Lower lobe of right lung (tissue), 2 donors: Measurements from ENCODE around the gene NUDC. TPM values are rescaled to one million over a fixed set of nuclear protein-coding genes. Genes with fewer than 3 reads are reported as not detected.
A peak's percentile ranks its signal among the peaks of the same experiment; 100 is the strongest.

Experiments used
- ATAC-seq, 2 donors: fragments of 200-7000 bp; cut with Tn5 transposase; one replicate each; pipeline ENCODE4 v1.9.1; 2020 to 2022; ENCODE audit warnings: mild to moderate bottlenecking in 2 of 2, moderate library complexity in 2 of 2
- DNase-seq: peaks from one replicate; pipeline ENCODE4 v3.0.0-alpha.2; 2020
- H3K27ac ChIP-seq: fragments of 200-600 bp; one replicate; pipeline ENCODE4 v1.8.0; 2022
- H3K27me3 ChIP-seq: fragments of 200-600 bp; one replicate; pipeline ENCODE4 v1.8.0; 2022; ENCODE audit warnings: low read depth
- H3K36me3 ChIP-seq: fragments of 200-600 bp; one replicate; pipeline ENCODE4 v1.8.0; 2022; ENCODE audit warnings: mild to moderate bottlenecking
- H3K4me1 ChIP-seq: fragments of 200-600 bp; one replicate; pipeline ENCODE4 v1.8.0; 2022
- H3K4me3 ChIP-seq: fragments of 200-600 bp; one replicate; pipeline ENCODE4 v1.8.0; 2022; ENCODE audit warnings: mild to moderate bottlenecking
- H3K9me3 ChIP-seq: fragments of 200-600 bp; one replicate; pipeline ENCODE4 v1.8.0; 2022
- CTCF ChIP-seq: fragments of 200-600 bp; IDR thresholded peaks from one replicate; pipeline ENCODE4 v1.8.0; 2022; ENCODE audit warnings: antibody characterized with exemption, mild to moderate bottlenecking
- intact Hi-C: fragments of 100-400 bp; cut with DNase I; formaldehyde crosslinking; loops from one replicate; pipeline ENCODE4 v1.11.0; 2022
- total RNA-seq: library from RNA; stranded (reverse); fragmentation: NEBNext Ultra II Directional; extraction: Animal tissue kit (Norgen Biotek cat#: 25700); gene quantifications from one replicate; pipeline ENCODE4 v1.2.1, GENCODE V29; 2021
- donor health status: DM: no; HTN: yes; CAD: no; lungs with severe emphysema.

NUDC gene
- total RNA-seq, 1 donor from 2014 or later, result 56.7 TPM

GRCh38 chr1:26923711-26924110, 2.2 kb downstream of the NUDC start:
- no peak for TF ChIP-seq CTCF
- H3K27ac ChIP-seq, result no peak overlapping the region
- ATAC-seq, result no peak
- DNase-seq, result no peak
- H3K9me3 ChIP-seq, result no peaks in the 10 kb centered on the region
- no peaks in the 10 kb centered on the region for H3K27me3 ChIP-seq
- H3K36me3 ChIP-seq, result peaks cover 48% of the 10 kb centered on the region
- intact Hi-C loops, result no loop called here
- peaks cover 23% of the 10 kb centered on the region for H3K4me1 ChIP-seq
- H3K4me3 ChIP-seq, result no peak overlapping the region

GRCh38 chr1:26932531-26932930, 11.0 kb downstream of the NUDC start:
- peak; percentile 43 to 68 for ATAC-seq
- intact Hi-C loops, result no loop called here
- no peak overlapping the region for H3K4me3 ChIP-seq
- peaks cover 5% of the 10 kb centered on the region for H3K4me1 ChIP-seq
- H3K9me3 ChIP-seq, result no peaks in the 10 kb centered on the region
- H3K27me3 ChIP-seq, result no peaks in the 10 kb centered on the region
- peaks cover 76% of the 10 kb centered on the region for H3K36me3 ChIP-seq
- no peak for TF ChIP-seq CTCF
- DNase-seq, result no peak
- H3K27ac ChIP-seq, result no peak overlapping the region

GRCh38 chr1:26936823-26937222, 15.3 kb downstream of the NUDC start:
- peaks cover 59% of the 10 kb centered on the region for H3K36me3 ChIP-seq
- ATAC-seq (no peak), DNase-seq (no peak)
- no peak for TF ChIP-seq CTCF
- H3K9me3 ChIP-seq, result no peaks in the 10 kb centered on the region
- no peaks in the 10 kb centered on the region for H3K27me3 ChIP-seq
- H3K4me1 ChIP-seq, result peaks cover 5% of the 10 kb centered on the region
- intact Hi-C loops, result no loop called here
- H3K4me3 ChIP-seq, result no peak overlapping the region
- H3K27ac ChIP-seq, result no peak overlapping the region

- H3K4me1 ChIP-seq, result no peaks in the 10 kb centered on the region
- H3K36me3 ChIP-seq, result peaks cover 63% of the 10 kb centered on the region
- H3K9me3 ChIP-seq, result no peaks in the 10 kb centered on the region
- DNase-seq (no peak), ATAC-seq (peak; percentile 13 to 20)
- TF ChIP-seq CTCF, result no peak
- H3K27ac ChIP-seq, result no peak overlapping the region
- H3K27me3 ChIP-seq, result no peaks in the 10 kb centered on the region
- intact Hi-C loops, result no loop called here
- no peak overlapping the region for H3K4me3 ChIP-seq
These were observed 16.6 kb downstream of the NUDC start for GRCh38 chr1:26938004-26938658.

- H3K36me3 ChIP-seq, result peaks cover 63% of the 10 kb centered on the region
- no peak overlapping the region for H3K27ac ChIP-seq
- H3K9me3 ChIP-seq, result no peaks in the 10 kb centered on the region
- no peak for DNase-seq
- H3K27me3 ChIP-seq, result no peaks in the 10 kb centered on the region
- no peak for TF ChIP-seq CTCF
- H3K4me1 ChIP-seq, result no peaks in the 10 kb centered on the region
- H3K4me3 ChIP-seq, result no peak overlapping the region
- no peak for ATAC-seq
- intact Hi-C loops, result no loop called here
These were observed 17.1 kb downstream of the NUDC start for GRCh38 chr1:26938659-26939025.
